Fibroblast of lung (primary cell): ENCODE results near the gene ZNF641.

Experiments
- EZH2 ChIP-seq: IDR thresholded peaks from 2 replicates; pipeline ENCODE4 v1.5.1; 2012; ENCODE audit warnings: low read length, control low read depth, mild to moderate bottlenecking; ENCODE audit errors: missing control alignments
- TF ChIP-seq, protein P1 (sequence below), 2 donors: IDR thresholded peaks in 1 of 2; conservative IDR thresholded peaks in 1 of 2; 1 replicate in 1 of 2; 2 replicates in 1 of 2; pipeline ENCODE4 v1.5.1; 2011 to 2012; ENCODE audit warnings: low read length in 2 of 2, control low read depth in 1 of 2, inconsistent platforms in 1 of 2, low read depth in 1 of 2, mild to moderate bottlenecking in 1 of 2

DNA sequence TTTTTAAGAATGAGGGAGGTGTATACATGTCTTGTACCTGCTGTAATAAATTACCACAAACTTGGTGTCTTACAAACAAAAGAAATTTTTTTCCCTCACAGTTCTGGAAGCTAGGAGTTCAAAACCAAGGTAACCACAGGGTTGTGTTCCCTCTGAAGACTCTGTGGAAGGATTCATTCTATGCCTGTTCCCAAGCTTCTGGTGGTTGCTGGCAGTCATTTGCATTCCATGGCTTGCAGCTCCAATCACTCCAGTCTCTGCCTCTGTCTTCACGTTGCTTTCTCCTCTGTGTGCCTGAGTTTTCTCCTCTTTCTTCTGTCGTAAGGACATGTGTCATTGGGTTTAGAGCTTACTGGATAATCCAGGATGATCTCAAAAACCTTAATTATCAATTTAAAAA, 15.4 kb upstream of the ZNF641 start:
- TF ChIP-seq, protein P1, sequence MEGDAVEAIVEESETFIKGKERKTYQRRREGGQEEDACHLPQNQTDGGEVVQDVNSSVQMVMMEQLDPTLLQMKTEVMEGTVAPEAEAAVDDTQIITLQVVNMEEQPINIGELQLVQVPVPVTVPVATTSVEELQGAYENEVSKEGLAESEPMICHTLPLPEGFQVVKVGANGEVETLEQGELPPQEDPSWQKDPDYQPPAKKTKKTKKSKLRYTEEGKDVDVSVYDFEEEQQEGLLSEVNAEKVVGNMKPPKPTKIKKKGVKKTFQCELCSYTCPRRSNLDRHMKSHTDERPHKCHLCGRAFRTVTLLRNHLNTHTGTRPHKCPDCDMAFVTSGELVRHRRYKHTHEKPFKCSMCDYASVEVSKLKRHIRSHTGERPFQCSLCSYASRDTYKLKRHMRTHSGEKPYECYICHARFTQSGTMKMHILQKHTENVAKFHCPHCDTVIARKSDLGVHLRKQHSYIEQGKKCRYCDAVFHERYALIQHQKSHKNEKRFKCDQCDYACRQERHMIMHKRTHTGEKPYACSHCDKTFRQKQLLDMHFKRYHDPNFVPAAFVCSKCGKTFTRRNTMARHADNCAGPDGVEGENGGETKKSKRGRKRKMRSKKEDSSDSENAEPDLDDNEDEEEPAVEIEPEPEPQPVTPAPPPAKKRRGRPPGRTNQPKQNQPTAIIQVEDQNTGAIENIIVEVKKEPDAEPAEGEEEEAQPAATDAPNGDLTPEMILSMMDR (conservative IDR thresholded peaks at IDR 0.05 in 1 of 2, IDR thresholded peaks at IDR 0.05 in 1 of 2; ENCODE audit: low read depth in 1 of 2, low read length in 2 of 2) = no peak
- TF ChIP-seq EZH2 = no peak
